Astrocyte (in vitro differentiated cells and primary cell): Measurements from ENCODE around the gene KRTAP1-3.

Source experiments
- EZH2 ChIP-seq: IDR thresholded peaks from 2 replicates; pipeline ENCODE4 v1.6.1; 2012; ENCODE audit warnings: mild to moderate bottlenecking, low read length, inconsistent platforms; ENCODE audit not compliant: insufficient read depth
- TF ChIP-seq, protein P1 (sequence below): IDR thresholded peaks from 2 replicates; pipeline ENCODE4 v1.5.1; 2011; ENCODE audit warnings: low read depth, mild to moderate bottlenecking, inconsistent platforms, low read length, moderate library complexity; ENCODE audit not compliant: insufficient read depth

DNA sequence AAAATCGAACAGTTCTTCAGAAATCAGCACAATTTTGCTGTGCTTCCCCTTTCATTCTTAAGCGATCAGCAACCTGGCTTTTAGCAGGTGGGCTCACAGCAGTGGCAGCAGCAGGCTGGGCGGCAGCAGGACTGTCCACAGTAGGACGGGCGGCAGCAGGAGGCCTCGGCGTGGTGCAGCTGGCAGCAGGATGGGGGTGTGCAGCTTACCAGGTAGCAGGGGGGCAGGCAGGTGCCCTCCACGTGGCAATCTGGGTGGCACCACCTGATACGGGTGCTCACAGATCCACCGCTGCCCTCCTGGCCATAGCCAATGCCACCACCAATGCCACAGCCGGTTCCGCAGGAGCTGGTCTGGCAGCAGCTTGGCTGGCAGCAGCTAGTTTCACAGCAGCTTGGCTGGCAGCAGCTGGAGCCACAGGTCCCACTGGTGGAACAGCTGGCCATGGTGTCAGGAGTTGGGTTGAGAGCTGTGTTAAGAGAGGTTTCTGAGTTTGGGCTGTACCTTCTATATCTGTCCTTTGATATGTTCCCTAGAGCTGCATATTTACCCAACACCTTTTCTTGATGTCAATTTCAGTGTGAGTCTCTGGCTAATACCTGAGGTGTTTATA is 4.9 kb downstream of the KRTAP1-3 start, which contains the start of gene KRTAP1-4:
- TF ChIP-seq, protein P1, sequence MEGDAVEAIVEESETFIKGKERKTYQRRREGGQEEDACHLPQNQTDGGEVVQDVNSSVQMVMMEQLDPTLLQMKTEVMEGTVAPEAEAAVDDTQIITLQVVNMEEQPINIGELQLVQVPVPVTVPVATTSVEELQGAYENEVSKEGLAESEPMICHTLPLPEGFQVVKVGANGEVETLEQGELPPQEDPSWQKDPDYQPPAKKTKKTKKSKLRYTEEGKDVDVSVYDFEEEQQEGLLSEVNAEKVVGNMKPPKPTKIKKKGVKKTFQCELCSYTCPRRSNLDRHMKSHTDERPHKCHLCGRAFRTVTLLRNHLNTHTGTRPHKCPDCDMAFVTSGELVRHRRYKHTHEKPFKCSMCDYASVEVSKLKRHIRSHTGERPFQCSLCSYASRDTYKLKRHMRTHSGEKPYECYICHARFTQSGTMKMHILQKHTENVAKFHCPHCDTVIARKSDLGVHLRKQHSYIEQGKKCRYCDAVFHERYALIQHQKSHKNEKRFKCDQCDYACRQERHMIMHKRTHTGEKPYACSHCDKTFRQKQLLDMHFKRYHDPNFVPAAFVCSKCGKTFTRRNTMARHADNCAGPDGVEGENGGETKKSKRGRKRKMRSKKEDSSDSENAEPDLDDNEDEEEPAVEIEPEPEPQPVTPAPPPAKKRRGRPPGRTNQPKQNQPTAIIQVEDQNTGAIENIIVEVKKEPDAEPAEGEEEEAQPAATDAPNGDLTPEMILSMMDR, result no peak
- TF ChIP-seq EZH2, result no peak
